BE2C (cell line): Measurements from ENCODE around the gene CCDC57.
"Not testable (repeated sequence)": the region's sequence is repeated elsewhere in the genome, so short reads cannot be mapped to it uniquely, and the experiment has no call there.

ENCODE experiments used
- DNase-seq: peaks from one replicate; pipeline ENCODE4 v3.0.0-alpha.2; 2020
- H3K27me3 ChIP-seq: fragments of 250-450 bp; sonication (Bioruptor Pico); 2 replicates; pipeline ENCODE4 v1.5.1; 2020; ENCODE audit warnings: mild to moderate bottlenecking
- H3K36me3 ChIP-seq: fragments of 250-450 bp; sonication (Bioruptor Pico); 2 replicates; pipeline ENCODE4 v1.5.1; 2020; ENCODE audit warnings: mild to moderate bottlenecking
- H3K4me1 ChIP-seq: fragments of 250-450 bp; sonication (Bioruptor Pico); 2 replicates; pipeline ENCODE4 v1.5.1; 2020
- H3K4me3 ChIP-seq: 2 replicates; pipeline ENCODE4 v1.5.1; 2011; ENCODE audit warnings: low read depth, low read length
- H3K9me3 ChIP-seq: fragments of 250-450 bp; sonication (Bioruptor Pico); 2 replicates; pipeline ENCODE4 v1.5.1; 2020
- CTCF ChIP-seq: IDR thresholded peaks from 2 replicates; pipeline ENCODE4 v1.5.1; 2012; ENCODE audit warnings: mild to moderate bottlenecking, low read depth, low read length

Gene CCDC57

DNA sequence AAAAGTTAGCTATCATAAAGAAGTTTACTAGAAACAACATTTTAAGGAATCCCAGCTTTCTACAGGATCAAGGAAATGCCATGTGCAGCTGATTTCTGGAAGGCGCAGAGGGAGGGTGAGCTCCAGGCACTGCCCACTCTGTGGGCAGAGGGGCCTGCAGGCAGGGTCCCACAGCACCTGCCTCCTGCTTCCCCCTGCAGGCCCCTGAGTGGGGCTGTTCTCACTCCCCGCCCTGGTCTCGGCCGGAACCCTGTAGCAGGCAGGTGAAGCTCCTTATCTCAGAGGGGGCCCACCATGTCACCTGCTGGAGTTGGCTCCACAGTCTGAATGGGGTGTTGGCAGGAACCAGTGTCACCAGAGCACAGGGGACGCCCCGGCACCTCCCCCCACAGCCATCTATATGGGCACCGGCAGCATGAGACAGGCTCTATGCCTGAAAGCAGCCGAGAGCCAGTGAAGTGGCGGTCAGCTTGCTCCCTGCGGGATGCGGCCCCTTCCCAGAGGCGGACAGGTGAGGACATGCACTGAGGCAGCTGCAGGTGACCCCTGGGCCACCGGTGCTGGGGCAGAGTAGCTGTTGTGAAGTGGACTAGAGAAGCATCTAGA is 67.0 kb downstream of the CCDC57 start:
- Histone ChIP-seq H3K27me3 (no peaks in the 10 kb centered on the region), H3K4me3 (no peak overlapping the region), H3K9me3 (no peaks in the 10 kb centered on the region), H3K4me1 (no peaks in the 10 kb centered on the region), H3K36me3 (no peaks in the 10 kb centered on the region)
- no peak for TF ChIP-seq CTCF
- no peak for DNase-seq

DNA sequence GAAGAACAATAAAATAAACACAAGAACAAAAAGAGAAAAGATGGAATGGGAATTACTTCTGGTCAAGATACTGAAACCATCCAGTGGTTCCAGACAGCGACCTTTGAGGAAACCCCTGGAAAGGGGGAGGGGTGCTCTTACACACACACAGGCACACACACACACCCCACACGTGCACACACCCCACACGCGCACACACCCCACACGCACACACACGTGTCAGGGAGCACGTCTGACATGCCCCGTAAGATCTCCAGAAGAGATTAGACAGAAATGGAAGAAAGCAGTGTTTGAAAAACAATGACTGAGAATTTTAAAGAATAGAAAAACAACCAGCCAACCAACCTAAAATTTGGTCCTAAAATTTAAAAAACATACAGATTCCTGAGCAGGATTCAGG is 69.3 kb downstream of the CCDC57 start:
- Histone ChIP-seq H3K4me3 (no peak overlapping the region), H3K27me3 (no peaks in the 10 kb centered on the region), H3K4me1 (no peaks in the 10 kb centered on the region), H3K9me3 (no peaks in the 10 kb centered on the region), H3K36me3 (no peaks in the 10 kb centered on the region)
- no peak for TF ChIP-seq CTCF
- DNase-seq: no peak

- H3K36me3 ChIP-seq, H3K4me1 ChIP-seq, H3K9me3 ChIP-seq, DNase-seq, H3K4me3 ChIP-seq, H3K27me3 ChIP-seq: not testable (repeated sequence)
Measured at GRCh38 chr17:82139961-82140360, 72.7 kb downstream of the CCDC57 start.

- no peak for TF ChIP-seq CTCF
- H3K27me3 ChIP-seq: no peaks in the 10 kb centered on the region
Measured at GRCh38 chr17:82138511-82138992, 74.1 kb downstream of the CCDC57 start.

GRCh38 chr17:82134101-82134500 is 78.5 kb downstream of the CCDC57 start:
- no peaks in the 10 kb centered on the region for H3K27me3 ChIP-seq
- H3K4me3 ChIP-seq: no peak overlapping the region
- no peak for DNase-seq
- H3K4me1 ChIP-seq: no peaks in the 10 kb centered on the region; the same call in 1 of the 2 replicates
- no peaks in the 10 kb centered on the region for H3K9me3 ChIP-seq
- no peaks in the 10 kb centered on the region; the same call in 1 of the 2 replicates for H3K36me3 ChIP-seq
- no peak for TF ChIP-seq CTCF

More at GRCh38 chr17:82138511-82138992, 74.1 kb downstream of the CCDC57 start:
- no peak overlapping the region for H3K4me3 ChIP-seq
- DNase-seq: no peak
- no peaks in the 10 kb centered on the region; the same call in 1 of the 2 replicates for H3K36me3 ChIP-seq
- H3K9me3 ChIP-seq: no peaks in the 10 kb centered on the region
- no peaks in the 10 kb centered on the region; the same call in 1 of the 2 replicates for H3K4me1 ChIP-seq

DNA sequence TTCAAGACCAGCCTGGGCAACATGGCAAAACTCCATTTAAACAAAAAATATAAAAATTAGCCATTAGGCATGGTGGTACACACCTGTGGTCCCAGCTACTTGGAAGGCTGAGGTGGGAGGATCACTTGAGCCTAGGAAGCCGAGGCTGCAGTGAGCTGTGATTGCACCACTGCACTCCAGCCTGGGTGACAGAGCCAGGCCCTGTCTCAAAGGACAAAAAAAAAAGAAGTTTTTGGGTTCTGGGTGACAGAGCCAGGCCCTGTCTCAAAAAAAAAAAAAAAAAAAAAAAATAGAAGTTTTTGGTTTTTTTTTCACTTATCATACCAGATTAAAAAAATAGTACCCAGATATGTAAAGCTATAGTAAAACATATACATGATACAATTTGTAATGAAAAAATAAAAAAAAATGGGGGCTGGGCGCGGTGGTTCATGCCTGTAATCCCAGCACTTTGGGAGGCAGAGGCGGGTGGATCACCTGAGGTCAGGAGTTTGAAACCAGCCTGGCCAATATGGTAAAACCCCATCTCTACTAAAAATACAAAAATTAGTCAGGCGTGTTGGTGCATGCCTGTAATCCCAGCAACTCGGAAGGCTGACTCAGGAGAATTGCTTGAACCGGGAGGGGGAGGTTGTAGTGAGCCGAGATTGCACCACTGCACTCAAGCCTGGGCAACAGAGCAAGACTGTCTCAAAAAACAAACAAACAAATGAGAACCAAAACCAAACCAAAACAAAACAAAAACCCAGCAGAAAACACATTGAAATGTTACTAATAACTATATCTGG is 79.3 kb downstream of the CCDC57 start:
- not testable (repeated sequence) for DNase-seq

GRCh38 chr17:82129095-82129494 is 83.5 kb downstream of the CCDC57 start:
- Histone ChIP-seq H3K9me3 (no peaks in the 10 kb centered on the region), H3K36me3 (peaks cover 9% of the 10 kb centered on the region), H3K27me3 (no peaks in the 10 kb centered on the region), H3K4me3 (no peak overlapping the region), H3K4me1 (no peaks in the 10 kb centered on the region; the same call in 1 of the 2 replicates)
- no peak for DNase-seq
- peak; percentile 33 for TF ChIP-seq CTCF

More for the DNA sequence above, 79.3 kb downstream of the CCDC57 start:
- not testable (repeated sequence) for H3K9me3 ChIP-seq, H3K4me1 ChIP-seq, H3K36me3 ChIP-seq, H3K27me3 ChIP-seq, H3K4me3 ChIP-seq
